T-helper 1 cell treated with Interleukin-12 subunit alpha and Interleukin-12 subunit beta and Interleukin-4 antibody, amounts not matched to agents 30 ng/mL and 1 ng/mL, for 36 hours (primary cell): ENCODE results near the gene ZNF205. TPM values are rescaled to one million over a fixed set of nuclear protein-coding genes. Genes with fewer than 3 reads are reported as not detected.

Experiments used
- intact Hi-C: fragments of 100-400 bp; cut with micrococcal nuclease; formaldehyde crosslinking; loops from one replicate; pipeline ENCODE4 v1.15.1; 2024
- total RNA-seq: library from RNA; stranded (reverse); gene quantifications from 2 replicates; pipeline ENCODE4 v1.2.3, GENCODE V29; 2022

Gene ZNF205
- total RNA-seq, 1 donor from 2014 or later, result 0.15 TPM

DNA sequence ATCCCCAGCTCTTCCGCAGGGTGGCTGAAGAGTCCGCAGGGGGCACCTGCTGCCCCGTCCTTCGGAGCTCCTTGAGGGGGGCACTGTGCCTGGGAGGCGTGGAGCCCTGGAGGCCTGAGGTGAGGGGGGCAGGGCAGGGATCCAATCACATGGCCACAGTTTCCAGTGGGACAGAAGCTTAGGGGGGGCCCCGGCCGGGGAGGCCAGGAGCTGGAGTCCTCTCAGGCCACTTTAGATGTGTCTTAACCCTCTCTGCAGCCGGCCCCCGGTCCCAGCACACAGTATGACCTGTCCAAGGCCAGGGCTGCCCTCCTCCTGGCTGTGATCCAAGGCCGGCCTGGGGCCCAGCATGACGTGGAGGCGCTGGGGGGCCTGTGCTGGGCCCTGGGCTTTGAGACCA, 33.3 kb downstream of the ZNF205 start:
- intact Hi-C loops, result no loop called here

DNA sequence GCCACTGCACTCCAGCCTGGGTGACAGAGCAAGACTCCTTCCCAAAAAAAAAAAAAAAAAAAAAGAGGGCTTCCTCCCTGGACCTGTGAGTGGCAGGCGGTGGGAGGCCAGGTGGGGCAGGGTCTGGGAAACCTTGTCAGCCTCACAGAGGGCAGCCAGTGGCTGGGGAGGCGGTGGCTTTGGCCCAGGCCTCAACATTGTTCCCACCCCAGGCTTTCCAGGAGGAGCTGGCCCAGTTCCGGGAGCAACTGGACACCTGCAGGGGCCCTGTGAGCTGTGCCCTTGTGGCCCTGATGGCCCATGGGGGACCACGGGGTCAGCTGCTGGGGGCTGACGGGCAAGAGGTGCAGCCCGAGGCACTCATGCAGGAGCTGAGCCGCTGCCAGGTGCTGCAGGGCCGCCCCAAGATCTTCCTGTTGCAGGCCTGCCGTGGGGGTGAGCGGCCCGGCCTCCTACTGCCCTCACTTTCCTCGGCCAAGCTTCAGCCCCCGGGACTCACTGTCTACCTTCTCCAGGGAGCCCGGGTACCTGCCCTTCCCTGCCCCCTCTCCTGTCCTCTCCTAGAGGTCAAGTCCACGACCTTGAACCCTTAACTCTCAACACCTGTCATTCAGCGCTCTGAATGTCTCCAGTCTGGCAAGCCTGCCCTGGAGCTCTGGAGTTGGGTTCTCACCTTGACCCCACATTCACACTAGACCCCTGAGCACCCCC, 34.8 kb downstream of the ZNF205 start:
- intact Hi-C loops, result no loop called here

DNA sequence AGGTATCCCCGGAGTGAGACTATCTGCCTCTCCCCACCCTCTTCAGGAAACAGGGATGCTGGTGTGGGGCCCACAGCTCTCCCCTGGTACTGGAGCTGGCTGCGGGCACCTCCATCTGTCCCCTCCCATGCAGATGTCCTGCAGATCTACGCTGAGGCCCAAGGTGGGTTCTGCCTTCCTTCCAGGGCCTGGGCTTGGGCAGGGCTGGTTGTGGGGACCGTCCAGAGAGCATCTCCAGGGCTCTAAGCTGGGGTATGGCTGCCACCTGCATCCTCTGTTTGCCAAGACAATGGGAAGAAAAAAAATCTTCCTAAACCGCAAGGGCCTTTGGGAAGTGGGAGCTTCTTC, 35.3 kb downstream of the ZNF205 start:
- intact Hi-C loops, result no loop called here

DNA sequence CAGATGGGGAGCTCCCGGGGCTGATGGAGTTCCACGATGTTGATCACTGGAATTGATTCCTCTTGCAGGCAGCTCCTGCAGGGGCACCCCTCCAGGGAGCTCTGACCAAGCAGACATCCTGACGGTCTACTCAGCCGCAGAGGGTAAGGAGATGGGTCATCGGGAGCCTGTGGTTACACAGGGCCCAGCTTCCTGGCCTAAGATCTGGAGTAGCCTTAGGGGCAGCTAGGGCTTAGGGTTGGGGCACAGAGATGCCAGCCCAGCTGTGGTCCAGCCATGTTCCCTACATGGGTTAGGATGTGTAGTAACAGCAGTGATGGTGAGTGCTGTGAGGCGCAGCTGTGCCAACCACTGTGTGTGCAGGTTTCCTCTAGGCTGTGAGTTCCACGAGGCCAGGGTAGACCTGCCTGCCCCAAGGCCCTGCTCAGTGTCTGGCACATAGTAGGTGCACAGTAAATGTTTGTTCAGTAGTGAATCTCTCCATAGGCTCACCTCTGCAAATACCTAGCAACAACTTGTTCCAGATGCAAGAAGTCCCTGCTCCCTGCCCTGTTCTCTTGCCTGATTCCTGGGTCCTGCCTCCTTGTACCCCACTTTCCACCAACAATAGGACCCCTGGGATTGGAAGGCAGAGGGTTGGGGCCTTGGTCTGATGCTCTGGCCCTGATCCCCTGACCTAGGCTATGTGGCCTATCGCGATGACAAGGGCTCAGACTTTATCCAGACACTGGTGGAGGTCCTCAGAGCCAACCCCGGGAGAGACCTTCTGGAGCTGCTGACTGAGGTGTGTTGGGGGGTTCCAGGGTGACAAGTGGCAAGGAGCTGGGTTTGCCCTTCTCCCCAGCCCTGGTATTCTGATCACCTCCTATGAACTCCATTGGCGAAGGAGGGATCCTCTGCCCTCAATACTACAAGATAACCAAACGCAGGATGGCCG, 36.1 kb downstream of the ZNF205 start:
- intact Hi-C loops, result no loop called here

DNA sequence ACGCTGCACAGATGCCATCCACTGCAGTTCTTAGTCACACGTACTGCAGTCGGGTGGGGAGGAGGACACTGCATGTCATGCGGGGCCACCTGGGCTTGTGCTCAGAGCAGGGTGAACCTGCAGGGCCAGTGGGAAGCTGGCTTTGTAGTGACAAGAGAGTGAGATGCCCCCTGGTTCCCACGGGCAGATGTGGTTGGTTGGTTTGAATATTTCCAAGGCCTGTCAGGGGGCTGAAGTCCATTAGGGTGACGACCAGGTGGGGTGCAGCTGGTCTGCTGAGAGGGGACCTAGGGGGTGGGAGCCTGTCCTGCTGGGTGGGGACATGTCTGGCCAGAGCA, 36.8 kb downstream of the ZNF205 start:
- intact Hi-C loops, result no loop called here

DNA sequence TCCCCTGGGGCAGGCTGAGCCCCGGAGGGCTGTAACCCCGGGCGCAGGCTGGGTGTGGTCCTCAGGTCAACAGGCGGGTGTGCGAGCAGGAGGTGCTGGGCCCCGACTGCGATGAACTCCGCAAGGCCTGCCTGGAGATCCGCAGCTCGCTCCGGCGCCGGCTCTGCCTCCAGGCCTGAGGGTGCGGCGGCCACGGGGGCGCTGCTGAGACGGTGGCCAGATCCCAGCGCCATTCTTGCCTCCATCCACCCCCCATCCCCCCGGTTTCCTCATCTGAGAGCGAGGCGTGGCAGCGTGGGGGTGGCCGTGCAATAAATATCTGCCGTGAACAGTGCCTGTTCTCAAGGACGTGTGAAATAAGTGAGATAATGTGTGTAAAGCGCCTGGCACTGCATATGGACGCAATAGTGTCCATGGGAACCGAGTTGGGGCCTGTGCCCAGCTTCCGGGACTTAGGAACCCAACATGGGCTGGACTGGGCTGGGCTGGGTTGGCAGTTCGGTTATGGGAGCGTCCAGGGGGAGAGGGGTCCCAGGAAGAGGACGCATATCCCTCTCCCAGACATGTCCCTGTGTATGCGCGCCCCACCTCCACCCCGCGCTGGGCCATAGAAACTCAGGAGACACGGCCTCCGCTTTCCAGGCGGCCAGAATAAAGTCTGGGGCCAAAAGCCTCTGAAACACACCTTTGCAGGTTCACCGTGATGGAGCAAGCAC, 37.4 kb downstream of the ZNF205 start:
- intact Hi-C loops, result loop anchor here (1.0 to 10.0 kb wide), 10 partner anchors 9 to 1945 kb away; partner anchors contain the start of genes EEF2KMT, SRRM2, ZNF174 and ZNF213

DNA sequence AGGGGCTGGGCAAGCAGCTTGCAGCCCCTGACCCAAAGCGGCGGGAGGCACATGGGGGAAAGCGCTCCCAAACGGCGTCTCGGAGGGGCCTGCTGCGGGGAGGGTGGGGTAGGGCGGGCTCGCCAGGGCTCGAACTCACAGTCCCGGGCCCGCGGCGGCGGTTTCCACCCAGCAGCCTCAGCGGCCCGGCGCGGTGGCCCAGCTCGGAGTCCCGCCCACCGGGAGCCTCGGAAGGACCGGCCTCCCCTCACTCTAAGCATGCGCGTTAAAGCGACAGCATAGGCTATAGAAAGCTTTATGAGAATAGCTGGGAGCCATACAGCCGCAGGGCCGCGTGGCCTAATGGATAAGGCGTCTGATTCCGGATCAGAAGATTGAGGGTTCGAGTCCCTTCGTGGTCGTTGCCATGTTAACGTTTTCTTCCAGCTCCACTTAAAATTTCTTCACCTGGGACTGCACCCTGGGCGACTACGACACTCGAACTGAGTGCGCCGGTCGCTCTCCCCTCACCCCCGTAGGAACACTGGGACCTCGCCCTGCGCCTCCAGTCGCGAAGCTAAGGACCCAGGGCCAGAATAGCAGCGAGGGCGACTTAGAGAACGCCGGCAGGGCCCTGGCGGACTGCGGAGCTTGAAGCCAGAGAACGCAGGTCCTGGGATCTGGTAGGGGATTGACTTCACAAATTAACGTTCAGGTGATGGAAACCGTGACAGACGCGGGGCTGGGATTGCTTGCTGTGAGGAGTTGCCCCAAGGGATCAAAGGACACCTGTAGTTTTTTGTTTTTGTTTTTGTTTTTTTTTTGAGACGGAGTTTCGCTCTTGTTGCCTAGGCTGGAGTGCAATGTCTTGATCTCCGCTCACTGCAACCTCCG, 38.2 kb downstream of the ZNF205 start:
- intact Hi-C loops, result loop anchor here (1.0 to 10.0 kb wide), 10 partner anchors 8 to 1944 kb away; partner anchors contain the start of genes EEF2KMT, SRRM2, ZNF174 and ZNF213

DNA sequence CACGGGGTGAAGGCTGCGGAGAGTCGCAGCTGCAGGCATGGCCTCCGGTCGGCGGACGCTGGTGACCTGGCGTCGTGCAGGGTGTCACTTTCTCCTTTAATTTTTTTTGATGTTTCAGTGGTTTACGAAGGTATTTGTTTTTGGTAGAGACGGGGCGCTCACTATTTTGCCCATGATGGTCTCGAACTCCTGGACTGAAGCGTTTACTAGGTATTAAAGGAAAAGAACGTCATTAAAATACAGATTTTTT, 39.6 kb downstream of the ZNF205 start:
- intact Hi-C loops, result loop anchor here (10.0 kb wide), 2 partner anchors 397 to 1943 kb away; partner anchors contain the start of genes EEF2KMT and SRRM2

DNA sequence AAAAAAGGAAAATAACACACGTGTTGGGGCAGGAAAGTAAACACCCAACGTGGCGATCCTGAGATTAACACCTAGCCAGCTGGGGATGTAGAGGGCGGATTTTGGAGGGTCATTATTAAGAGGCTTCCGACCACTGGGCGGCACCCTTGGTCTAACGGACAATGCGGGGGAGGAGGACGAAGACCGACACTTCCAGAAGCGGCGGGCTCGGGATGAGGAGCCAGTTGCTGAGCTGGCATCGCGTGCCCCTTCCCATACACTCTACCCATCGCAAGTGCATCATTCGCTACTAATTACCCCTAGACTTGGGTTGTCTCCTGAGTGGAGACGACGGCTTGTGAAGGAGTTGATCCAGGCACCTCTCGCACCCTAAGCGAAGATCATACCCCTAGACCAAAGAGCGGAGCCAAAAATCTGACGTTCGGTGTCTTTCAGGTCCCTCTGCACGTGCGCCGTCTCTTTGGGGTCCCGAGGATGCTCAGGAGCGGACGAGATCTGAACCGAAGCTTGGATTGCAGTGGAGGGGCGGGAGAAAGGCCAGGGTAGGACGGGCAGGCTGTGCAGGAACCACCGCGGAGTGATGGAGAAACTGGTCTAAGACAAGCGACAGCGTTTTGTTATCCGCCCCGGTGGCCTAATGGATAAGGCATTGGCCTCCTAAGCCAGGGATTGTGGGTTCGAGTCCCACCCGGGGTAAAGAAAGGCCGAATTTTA, 40.0 kb downstream of the ZNF205 start:
- intact Hi-C loops, result loop anchor here (10.0 kb wide), 2 partner anchors 398 to 1942 kb away; partner anchors contain the start of genes EEF2KMT and SRRM2

DNA sequence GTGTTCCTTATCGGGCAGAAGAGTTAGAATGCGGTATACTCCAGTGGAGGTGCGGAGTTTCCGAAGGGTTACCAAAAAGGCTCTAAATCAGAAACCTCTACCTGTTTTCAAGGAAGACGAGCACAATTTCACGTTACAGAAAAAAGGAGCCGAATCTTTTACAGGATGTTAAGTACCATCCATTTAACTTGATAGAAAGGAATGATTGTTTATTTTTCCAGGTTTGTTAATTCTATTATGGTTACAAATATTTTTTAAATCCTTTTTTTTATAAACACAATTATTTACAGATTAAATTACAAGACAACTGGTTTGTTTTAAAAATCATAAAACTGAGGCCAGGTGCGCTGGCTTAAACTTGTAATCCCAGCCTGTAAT, 40.6 kb downstream of the ZNF205 start:
- intact Hi-C loops, result loop anchor here (10.0 kb wide), 2 partner anchors 398 to 1942 kb away; partner anchors contain the start of genes EEF2KMT and SRRM2

DNA sequence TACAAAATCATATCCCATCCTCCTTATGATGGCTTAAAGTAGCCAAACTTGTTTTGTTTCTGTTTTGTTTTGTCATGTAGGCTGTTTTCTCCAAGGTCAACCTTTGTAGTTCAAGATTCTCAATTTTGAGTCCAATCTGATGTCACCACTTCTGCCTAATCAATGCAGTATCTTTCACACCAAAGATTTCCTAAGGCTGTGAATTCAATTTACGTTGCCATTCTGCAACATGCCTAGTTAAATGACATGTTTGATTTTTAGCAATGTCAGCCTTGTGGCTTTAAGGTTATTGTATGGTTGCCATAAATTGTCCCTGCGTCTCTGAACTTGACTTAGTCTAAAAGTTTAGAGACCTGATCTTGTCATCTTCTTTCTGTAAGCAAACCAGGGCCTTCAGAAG, 42.8 kb downstream of the ZNF205 start:
- intact Hi-C loops, result loop anchor here (10.0 kb wide), 2 partner anchors 400 to 1940 kb away; partner anchors contain the start of genes EEF2KMT and SRRM2

DNA sequence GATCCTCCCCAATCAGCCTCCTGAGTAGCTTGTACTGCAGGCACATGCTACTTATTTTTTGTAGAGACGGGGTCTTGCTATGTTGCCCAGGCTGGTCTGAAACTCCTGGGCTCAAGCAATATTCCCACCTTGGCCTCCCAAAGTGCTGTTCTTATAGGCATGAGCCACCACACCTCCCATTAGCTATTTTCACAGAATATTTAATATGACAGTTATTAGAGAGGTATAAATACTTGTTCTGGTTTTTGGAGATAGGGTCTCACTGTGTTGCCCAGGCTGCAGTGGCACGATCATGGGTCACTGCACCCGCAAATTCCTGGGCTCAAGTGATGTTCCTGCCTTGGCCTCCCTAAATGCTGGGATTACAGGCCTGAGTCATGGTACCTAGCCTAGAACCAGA, 43.6 kb downstream of the ZNF205 start:
- intact Hi-C loops, result loop anchor here (10.0 kb wide), 2 partner anchors 401 to 1939 kb away; partner anchors contain the start of genes EEF2KMT and SRRM2

DNA sequence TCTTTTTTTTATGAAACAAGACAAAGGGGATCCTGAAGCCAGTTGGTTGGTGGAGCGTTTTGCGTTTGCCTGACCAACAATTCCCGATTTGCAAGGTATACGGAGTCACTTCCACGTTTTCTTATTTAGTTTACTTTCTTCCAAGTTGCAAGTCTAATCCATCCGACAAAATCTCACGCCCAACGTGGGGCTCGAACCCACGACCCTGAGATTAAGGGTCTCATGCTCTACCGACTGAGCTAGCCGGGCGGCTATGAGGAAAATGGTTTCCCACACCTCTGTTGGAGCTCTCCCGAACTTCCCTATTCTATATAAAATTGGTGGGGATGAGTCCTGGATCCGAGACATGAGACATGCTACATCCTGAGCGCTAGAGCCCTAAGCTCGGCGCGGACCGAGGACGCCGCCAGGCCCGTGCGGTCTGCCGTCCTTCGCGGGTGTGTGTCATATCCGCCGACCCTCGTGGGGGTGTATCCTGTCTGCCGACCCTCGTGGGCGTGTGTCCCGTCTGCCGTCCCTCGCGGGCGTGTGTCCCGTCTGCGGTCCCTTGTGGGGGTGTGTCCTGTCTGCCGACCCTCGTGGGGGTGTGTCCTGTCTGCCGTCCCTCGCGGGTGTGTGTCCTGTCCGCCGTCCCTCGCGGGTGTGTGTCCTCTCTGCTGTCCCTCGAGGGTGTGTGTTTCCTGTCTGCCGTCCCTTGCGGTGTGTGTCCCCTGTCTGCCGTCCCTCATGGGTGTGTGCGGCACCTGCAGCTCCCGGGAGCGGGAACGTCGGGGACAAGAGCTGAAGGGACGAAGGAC, 45.0 kb downstream of the ZNF205 start:
- intact Hi-C loops, result loop anchor here (1.0 to 10.0 kb wide), 8 partner anchors 7 to 1937 kb away; partner anchors contain the start of genes EEF2KMT, SRRM2, THOC6 and TIGD7

DNA sequence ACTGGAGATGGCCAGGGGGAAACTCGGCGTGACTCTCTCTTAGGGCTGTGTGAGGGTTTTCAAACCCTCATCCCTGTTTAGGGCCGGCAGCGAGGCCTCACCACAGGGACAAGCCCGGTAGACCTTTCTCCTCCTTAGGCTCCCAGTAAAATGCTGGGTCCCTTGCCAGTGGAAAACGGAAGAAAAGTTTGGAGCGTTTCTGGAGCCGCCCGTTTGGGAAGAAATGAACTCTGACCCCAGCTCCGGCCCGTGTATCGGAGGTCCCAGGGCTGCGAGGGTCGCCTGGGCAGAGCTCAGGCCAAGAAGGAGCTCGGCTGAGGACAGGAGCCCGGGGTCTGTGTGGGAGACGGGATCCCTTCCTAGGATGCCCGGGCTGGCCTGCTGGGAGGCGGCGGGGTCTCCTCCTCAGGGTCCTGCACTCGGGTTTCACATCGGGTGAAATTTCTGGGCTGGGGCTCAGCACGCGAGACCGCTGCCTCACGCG, 45.7 kb downstream of the ZNF205 start:
- intact Hi-C loops, result loop anchor here (1.0 to 10.0 kb wide), 8 partner anchors 8 to 1937 kb away; partner anchors contain the start of genes EEF2KMT, SRRM2, THOC6 and TIGD7

DNA sequence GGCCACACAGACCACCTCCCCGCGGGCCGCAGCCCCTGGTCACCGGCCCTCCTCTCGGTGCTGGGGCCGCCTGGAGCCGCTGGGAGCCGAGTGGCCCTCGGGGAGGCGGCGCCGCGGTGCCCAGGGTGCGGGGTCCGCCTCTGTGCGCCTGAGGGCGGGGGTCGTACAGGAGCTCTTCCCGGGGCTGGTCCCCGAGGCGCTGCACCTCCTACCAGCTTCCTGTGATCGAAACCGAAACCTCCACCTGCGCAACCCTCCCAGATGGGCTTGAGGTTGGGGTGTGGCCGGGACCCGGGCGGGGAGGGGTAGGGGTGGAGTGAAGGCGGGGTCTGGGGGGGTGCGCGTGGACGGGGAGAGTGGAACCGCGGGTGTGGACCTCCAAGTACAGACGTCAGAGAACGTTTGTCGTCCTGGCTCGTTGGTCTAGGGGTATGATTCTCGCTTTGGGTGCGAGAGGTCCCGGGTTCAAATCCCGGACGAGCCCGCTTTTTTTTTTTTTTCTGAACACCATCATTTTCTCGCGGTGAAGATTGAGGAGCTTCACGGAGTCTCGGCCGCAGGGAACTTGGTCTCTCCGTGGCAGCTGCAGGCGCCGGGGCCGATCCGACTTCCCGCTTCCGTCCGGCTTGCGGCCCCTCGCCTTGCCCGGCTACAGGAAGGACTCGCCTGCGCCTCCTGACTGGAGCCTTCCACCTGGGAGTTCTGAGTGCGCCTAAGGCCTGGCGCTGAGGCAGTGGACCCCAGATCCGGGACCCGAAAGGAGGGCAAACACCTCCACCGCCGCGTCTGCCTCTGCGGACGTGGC, 46.3 kb downstream of the ZNF205 start:
- intact Hi-C loops, result loop anchor here (1.0 to 10.0 kb wide), 8 partner anchors 8 to 1936 kb away; partner anchors contain the start of genes EEF2KMT, SRRM2, THOC6 and TIGD7

DNA sequence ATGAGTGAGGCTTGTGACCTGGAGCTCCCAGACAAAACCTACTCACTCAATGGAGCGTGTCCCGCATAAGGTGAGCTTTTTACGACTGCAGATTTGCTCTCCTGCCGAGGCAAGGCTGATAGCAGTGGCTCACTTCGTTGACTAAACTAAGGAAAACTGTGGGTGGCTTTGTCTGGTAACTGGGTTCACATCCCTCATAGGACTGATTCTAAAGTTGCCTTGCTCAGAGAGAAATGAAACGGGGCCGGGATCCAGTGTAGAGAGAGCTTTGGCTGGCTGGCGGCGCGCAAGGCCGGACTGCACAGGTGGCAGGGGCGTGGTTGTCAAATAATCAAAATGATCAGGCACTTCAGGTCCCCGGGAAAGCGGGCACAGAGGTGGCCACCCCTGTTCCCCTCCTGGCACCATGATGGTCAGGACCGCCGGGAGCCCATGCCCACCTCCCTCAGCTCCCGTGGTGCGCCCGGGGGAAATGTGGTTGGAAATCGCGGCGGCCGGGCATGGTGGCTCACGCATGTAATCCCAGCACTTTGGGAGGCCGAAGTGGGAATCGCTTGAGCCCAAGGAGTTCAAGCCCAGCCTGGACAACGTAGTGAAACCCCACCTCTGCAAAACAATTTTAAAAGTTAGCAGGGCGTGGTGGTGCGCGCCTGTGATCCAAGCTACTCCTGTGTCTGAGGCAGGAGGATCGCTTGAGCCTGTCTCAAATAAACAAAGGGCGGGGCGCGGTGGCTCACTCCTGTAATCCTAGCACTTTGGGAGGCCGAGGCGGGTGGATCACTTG, 49.0 kb downstream of the ZNF205 start:
- intact Hi-C loops, result no loop called here
